GM12892 (cell line): Measurements from ENCODE around the gene PLEKHG3.

Experiments
- POLR2A ChIP-seq: IDR thresholded peaks from 2 replicates; pipeline ENCODE4 v1.6.1; 2011; ENCODE audit warnings: low read depth, low read length, control low read depth
- POLR2AphosphoS5 ChIP-seq: IDR thresholded peaks from 2 replicates; pipeline ENCODE4 v1.6.1; 2011; ENCODE audit warnings: low read depth, low read length, control low read depth
- TAF1 ChIP-seq: IDR thresholded peaks from 2 replicates; pipeline ENCODE4 v1.6.1; 2011; ENCODE audit warnings: low read depth, mild to moderate bottlenecking, control low read depth, low read length, borderline replicate concordance

DNA sequence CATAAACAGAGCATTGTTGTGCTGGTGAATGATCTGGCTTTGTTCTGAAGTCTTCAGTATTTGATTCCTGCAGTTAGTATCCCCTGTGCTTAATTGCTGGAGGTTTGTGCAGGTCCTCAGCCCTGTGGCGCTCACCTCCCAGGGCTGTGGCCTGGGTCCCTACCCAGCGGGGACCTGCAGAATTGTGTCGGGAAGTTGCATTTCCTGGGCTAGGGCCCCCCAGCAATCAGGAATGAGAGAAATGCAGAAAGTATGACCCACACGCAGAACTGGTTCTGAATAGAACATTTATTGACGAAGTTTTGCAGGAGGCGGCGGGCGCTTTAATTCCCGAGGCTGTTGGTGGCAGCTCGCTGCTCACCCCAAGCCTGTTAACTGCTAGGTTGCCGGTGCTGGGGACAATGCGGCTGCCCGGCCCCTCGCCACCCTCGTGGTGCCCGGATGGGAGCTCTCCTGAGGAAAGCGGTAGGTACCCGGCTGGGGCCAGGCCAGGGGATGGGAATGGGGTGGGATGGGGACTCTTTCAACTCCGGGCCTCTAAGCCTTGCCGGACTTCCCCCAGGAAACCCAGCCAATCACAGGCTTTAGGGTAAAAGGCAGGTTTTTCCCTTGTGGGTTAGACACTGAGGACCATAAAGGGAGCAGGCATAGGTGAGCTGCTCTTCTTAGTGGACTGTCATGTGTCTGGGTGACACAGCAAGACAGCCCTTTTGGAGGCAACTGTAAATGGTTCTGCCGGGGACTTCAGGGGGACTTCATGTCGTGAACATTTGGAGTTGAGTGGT lies 11.6 kb downstream of the PLEKHG3 start:
- TF ChIP-seq TAF1 (no peak), POLR2AphosphoS5 (no peak), POLR2A (no peak)
